ENCODE results near the gene RREB1.
A peak's percentile ranks its signal among the peaks of the same experiment; 100 is the strongest.

DNA sequence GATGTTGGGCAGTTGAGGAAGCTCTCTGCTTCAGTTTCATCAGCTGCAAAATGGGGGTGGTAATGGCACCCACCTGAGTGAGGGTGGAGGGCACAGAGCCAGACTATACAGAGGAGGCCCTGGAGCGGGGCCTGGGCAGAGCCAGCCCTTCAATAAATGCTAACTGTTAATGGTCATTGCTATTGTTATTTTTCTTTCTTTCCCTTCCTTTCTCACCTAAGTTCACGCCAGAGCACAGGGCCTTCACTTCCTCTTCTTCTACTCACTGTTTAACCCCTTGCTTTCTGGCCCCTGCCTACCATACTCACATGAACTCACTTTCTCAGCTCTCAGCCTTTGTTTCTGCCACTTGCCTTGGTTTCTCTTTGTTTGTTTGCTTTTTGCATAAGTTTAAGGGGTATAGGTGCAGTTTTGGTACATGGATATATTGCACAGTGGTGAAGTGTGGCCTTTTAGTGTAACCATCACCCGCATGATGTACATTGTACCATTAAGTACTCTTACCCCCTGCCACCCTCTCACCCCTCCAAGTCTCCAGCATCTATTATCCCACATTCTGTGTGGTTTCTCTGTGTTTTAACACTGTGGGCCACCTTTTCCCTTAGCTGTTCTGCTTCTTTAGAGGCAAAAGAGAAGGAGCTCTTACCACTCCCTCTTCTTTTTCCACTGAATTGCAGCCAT, 7.5 kb upstream of the RREB1 start:
- TF ChIP-seq POLR2AphosphoS5 (IDR thresholded peaks at IDR 0.05; ENCODE audit: low read depth, low read length) (no peak), POLR2A (IDR thresholded peaks at IDR 0.05; ENCODE audit: low read depth, low read length) (no peak), SPI1 (IDR thresholded peaks at IDR 0.05; ENCODE audit: low read depth, low read length) (peak; percentile 94)

Data from GM12891 (cell line).